GM23338 (cell line): Measurements from ENCODE around the gene CDR2. TPM values are rescaled to one million over a fixed set of nuclear protein-coding genes. Genes with fewer than 3 reads are reported as not detected.
A peak's percentile ranks its signal among the peaks of the same experiment; 100 is the strongest.

Experiments used
- ATAC-seq: fragments of 200-7000 bp; cut with Tn5 transposase; 3 replicates; pipeline ENCODE4 v1.9.1; 2020
- DNase-seq: peaks from one replicate; pipeline ENCODE4 v3.0.0-alpha.2; 2015; ENCODE audit warnings: low spot score
- H2AFZ ChIP-seq: fragments of 200-600 bp; sonication (generic); 2 replicates; pipeline ENCODE4 v1.8.0; 2016; ENCODE audit warnings: antibody characterized with exemption, mild to moderate bottlenecking, moderate library complexity
- H3F3A ChIP-seq: fragments of 200-600 bp; sonication (generic); replicated peaks from 2 replicates; pipeline ENCODE4 v1.8.0; 2017; ENCODE audit warnings: antibody characterized with exemption, mixed run types, low read depth
- H3K27ac ChIP-seq: fragments of 200-600 bp; sonication (generic); 2 replicates; pipeline ENCODE4 v1.6.1; 2016; ENCODE audit warnings: low read depth
- H3K27me3 ChIP-seq: fragments of 200-600 bp; sonication (generic); 2 replicates; pipeline ENCODE4 v1.8.0; 2016; ENCODE audit warnings: mild to moderate bottlenecking, mixed run types, moderate library complexity; ENCODE audit not compliant: insufficient read depth
- H3K36me3 ChIP-seq: fragments of 200-600 bp; sonication (generic); 2 replicates; pipeline ENCODE4 v1.8.0; 2016; ENCODE audit warnings: mild to moderate bottlenecking; ENCODE audit not compliant: insufficient read depth
- H3K4me1 ChIP-seq: fragments of 200-600 bp; sonication (generic); 2 replicates; pipeline ENCODE4 v1.8.0; 2016; ENCODE audit warnings: mild to moderate bottlenecking, moderate library complexity; ENCODE audit not compliant: insufficient read depth
- H3K4me2 ChIP-seq: fragments of 200-600 bp; sonication (generic); 2 replicates; pipeline ENCODE4 v1.7.1; 2017; ENCODE audit warnings: mixed run types
- H3K4me3 ChIP-seq: fragments of 200-600 bp; sonication (generic); 2 replicates; pipeline ENCODE4 v1.6.1; 2016; ENCODE audit warnings: mixed run types
- H3K79me2 ChIP-seq: fragments of 200-600 bp; sonication (generic); replicated peaks from 2 replicates; pipeline ENCODE4 v1.8.0; 2017; ENCODE audit warnings: mild to moderate bottlenecking; ENCODE audit not compliant: insufficient read depth
- H3K9me2 ChIP-seq: fragments of 200-600 bp; sonication (generic); 2 replicates; pipeline ENCODE4 v1.8.0; 2017; ENCODE audit not compliant: insufficient read depth
- H4K20me1 ChIP-seq: fragments of 200-600 bp; sonication (generic); replicated peaks from 2 replicates; pipeline ENCODE4 v1.8.0; 2017; ENCODE audit warnings: mild to moderate bottlenecking; ENCODE audit not compliant: insufficient read depth
- H3K27ac Mint-ChIP-seq: 2 replicates; pipeline ENCODE4 v1.8.0; 2020; ENCODE audit warnings: inconsistent platforms, mild to moderate bottlenecking, moderate library complexity, mixed read lengths
- H3K27me3 Mint-ChIP-seq: 3 replicates; pipeline ENCODE4 v1.8.0; 2022; ENCODE audit warnings: low read depth, mild to moderate bottlenecking, moderate library complexity, mixed read lengths, inconsistent platforms; ENCODE audit not compliant: insufficient read depth, poor library complexity
- H3K36me3 Mint-ChIP-seq: 3 replicates; pipeline ENCODE4 v1.8.0; 2021; ENCODE audit warnings: low read depth, mild to moderate bottlenecking, inconsistent platforms, moderate library complexity, mixed read lengths
- H3K4me1 Mint-ChIP-seq: 3 replicates; pipeline ENCODE4 v1.8.0; 2020; ENCODE audit warnings: mild to moderate bottlenecking, inconsistent platforms, mixed read lengths
- H3K4me3 Mint-ChIP-seq: 3 replicates; pipeline ENCODE4 v1.8.0; 2021; ENCODE audit warnings: moderate library complexity, mild to moderate bottlenecking, inconsistent platforms, mixed read lengths
- H3K9me3 Mint-ChIP-seq: 3 replicates; pipeline ENCODE4 v1.8.0; 2020; ENCODE audit warnings: moderate library complexity, mild to moderate bottlenecking, inconsistent platforms, mixed read lengths
- CREB1 ChIP-seq: fragments of 250-450 bp; sonication (Bioruptor Pico); IDR thresholded peaks from 2 replicates; pipeline ENCODE4 v1.5.0; 2020; ENCODE audit warnings: low read depth, mild to moderate bottlenecking, moderate library complexity
- EZH2 ChIP-seq: fragments of 200-600 bp; sonication (generic); IDR thresholded peaks from one replicate; pipeline ENCODE4 v1.8.0; 2017; ENCODE audit warnings: antibody characterized with exemption, mild to moderate bottlenecking, low read depth; ENCODE audit not compliant: unreplicated experiment
- EZH2phosphoT487 ChIP-seq: fragments of 200-600 bp; sonication (generic); IDR thresholded peaks from one replicate; pipeline ENCODE4 v1.8.1; 2018; ENCODE audit warnings: antibody characterized with exemption; ENCODE audit not compliant: unreplicated experiment
- JUNB ChIP-seq: IDR thresholded peaks from one replicate; pipeline ENCODE4 v1.6.1; 2016; ENCODE audit warnings: antibody characterized with exemption; ENCODE audit not compliant: unreplicated experiment
- NANOG ChIP-seq: IDR thresholded peaks from 2 replicates; pipeline ENCODE4 v1.6.1; 2016; ENCODE audit warnings: antibody characterized with exemption, borderline replicate concordance
- POLR2AphosphoS5 ChIP-seq: IDR thresholded peaks from 2 replicates; pipeline ENCODE4 v1.6.1; 2016; ENCODE audit warnings: antibody characterized with exemption, low read depth
- STAT1 ChIP-seq: IDR thresholded peaks from one replicate; pipeline ENCODE4 v1.6.1; 2016; ENCODE audit warnings: antibody characterized with exemption; ENCODE audit not compliant: unreplicated experiment
- ZNF114 ChIP-seq: fragments of 250-450 bp; sonication (Bioruptor Pico); IDR thresholded peaks from 2 replicates; pipeline ENCODE4 v1.5.0; 2020; ENCODE audit warnings: mild to moderate bottlenecking, moderate library complexity
- ZNF331 ChIP-seq: fragments of 250-450 bp; sonication (Bioruptor Pico); IDR thresholded peaks from 2 replicates; pipeline ENCODE4 v1.5.0; 2020; ENCODE audit warnings: low read depth, mild to moderate bottlenecking, moderate library complexity
- polyA plus RNA-seq: library from polyadenylated mRNA; unstranded; fragments of >200 nt; fragmentation: Nextera tagmentation; extraction: Ambion mirVana; gene quantifications from 2 replicates; pipeline ENCODE4 v1.2.1, GENCODE V29; 2016
- total RNA-seq: library from RNA; depleted of rRNA; stranded (reverse); fragments of >200 nt; shearing (Covaris generic); gene quantifications from 2 replicates; pipeline ENCODE4 v1.2.3, GENCODE V29; 2014
- TF ChIP-seq, protein P1 (sequence below): fragments of 250-450 bp; sonication (Bioruptor Pico); IDR thresholded peaks from 2 replicates; pipeline ENCODE4 v1.5.0; 2020; ENCODE audit warnings: mild to moderate bottlenecking, moderate library complexity
- TF ChIP-seq, protein P2 (sequence below): IDR thresholded peaks from one replicate; pipeline ENCODE4 v1.6.1; 2018; ENCODE audit warnings: antibody characterized with exemption; ENCODE audit not compliant: unreplicated experiment
- TF ChIP-seq, protein P3 (sequence below), 2 experiments: fragments of 200-600 bp in 1 of 2; sonication (generic) in 1 of 2; conservative IDR thresholded peaks; 2 replicates each; pipeline versions ENCODE4 v1.5.1 to v1.6.1; 2016 to 2017; ENCODE audit warnings: antibody characterized with exemption in 2 of 2, low read depth in 2 of 2, mild to moderate bottlenecking in 2 of 2, moderate library complexity in 1 of 2
- TF ChIP-seq, protein P4 (sequence below): IDR thresholded peaks from 2 replicates; pipeline ENCODE4 v1.6.1; 2016; ENCODE audit warnings: antibody characterized with exemption

The CDR2 gene
- total and polyA plus RNA-seq, 2 experiments from 2014 or later, result 17.7 to 39.3 TPM

DNA sequence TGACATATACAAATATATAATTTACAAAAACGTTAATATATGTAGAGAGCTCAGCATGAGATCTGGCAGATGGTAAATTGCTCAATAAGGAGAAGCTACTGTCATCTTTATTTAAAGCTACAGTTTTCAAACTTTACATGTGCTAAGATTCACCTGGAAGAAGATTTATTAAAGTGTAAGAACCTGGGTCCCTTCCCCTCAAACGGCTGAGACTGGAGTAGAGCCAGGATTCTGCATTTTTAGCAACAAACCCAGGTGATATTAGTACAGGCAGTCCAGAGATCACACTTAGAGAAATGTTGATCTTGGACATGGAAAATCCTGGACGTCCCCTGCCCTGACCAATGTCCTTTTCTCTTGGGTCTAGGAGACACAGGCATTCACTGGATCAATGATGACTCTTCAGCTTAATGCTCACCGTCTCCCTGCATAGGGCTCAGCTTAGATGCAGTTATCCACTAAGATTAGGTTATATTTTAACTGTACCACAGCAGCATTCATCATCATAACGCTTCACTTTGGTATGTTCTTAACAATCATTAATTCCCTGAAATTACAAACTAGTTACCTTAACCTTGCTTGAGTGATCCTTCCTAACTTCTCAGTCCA is 20.4 kb downstream of the CDR2 start:
- H3K9me3 Mint-ChIP-seq, result peaks cover 3% of the 10 kb centered on the region; the same call in 1 of the 3 replicates
- H3K4me1 Mint-ChIP-seq, result peaks cover 30% of the 10 kb centered on the region
- ATAC-seq, result no peak; the same call in 2 of the 3 replicates
- peaks cover 40% of the 10 kb centered on the region for H3K36me3 Mint-ChIP-seq
- Histone ChIP-seq H3K4me1 (peaks cover 29% of the 10 kb centered on the region), H3K4me2 (peak overlapping the region; percentile 20), H3K4me3 (no peak overlapping the region), H4K20me1 (peaks cover 6% of the 10 kb centered on the region), H3K36me3 (peaks cover 17% of the 10 kb centered on the region), H3F3A (no peaks in the 10 kb centered on the region), H2AFZ (no peak overlapping the region), H3K27me3 (no peaks in the 10 kb centered on the region), H3K9me2 (no peaks in the 10 kb centered on the region; the same call in 1 of the 2 replicates), H3K79me2 (peaks cover 67% of the 10 kb centered on the region), H3K27ac (peak overlapping the region; percentile 87)
- DNase-seq, result no peak
- TF ChIP-seq EZH2 (no peak), ZNF114 (CRISPR knock-in tag) (no peak), JUNB (no peak), POLR2AphosphoS5 (no peak), CREB1 (CRISPR knock-in tag) (no peak), ZNF331 (no peak), NANOG (no peak), STAT1 (no peak), EZH2phosphoT487 (no peak)
- TF ChIP-seq, protein P1, sequence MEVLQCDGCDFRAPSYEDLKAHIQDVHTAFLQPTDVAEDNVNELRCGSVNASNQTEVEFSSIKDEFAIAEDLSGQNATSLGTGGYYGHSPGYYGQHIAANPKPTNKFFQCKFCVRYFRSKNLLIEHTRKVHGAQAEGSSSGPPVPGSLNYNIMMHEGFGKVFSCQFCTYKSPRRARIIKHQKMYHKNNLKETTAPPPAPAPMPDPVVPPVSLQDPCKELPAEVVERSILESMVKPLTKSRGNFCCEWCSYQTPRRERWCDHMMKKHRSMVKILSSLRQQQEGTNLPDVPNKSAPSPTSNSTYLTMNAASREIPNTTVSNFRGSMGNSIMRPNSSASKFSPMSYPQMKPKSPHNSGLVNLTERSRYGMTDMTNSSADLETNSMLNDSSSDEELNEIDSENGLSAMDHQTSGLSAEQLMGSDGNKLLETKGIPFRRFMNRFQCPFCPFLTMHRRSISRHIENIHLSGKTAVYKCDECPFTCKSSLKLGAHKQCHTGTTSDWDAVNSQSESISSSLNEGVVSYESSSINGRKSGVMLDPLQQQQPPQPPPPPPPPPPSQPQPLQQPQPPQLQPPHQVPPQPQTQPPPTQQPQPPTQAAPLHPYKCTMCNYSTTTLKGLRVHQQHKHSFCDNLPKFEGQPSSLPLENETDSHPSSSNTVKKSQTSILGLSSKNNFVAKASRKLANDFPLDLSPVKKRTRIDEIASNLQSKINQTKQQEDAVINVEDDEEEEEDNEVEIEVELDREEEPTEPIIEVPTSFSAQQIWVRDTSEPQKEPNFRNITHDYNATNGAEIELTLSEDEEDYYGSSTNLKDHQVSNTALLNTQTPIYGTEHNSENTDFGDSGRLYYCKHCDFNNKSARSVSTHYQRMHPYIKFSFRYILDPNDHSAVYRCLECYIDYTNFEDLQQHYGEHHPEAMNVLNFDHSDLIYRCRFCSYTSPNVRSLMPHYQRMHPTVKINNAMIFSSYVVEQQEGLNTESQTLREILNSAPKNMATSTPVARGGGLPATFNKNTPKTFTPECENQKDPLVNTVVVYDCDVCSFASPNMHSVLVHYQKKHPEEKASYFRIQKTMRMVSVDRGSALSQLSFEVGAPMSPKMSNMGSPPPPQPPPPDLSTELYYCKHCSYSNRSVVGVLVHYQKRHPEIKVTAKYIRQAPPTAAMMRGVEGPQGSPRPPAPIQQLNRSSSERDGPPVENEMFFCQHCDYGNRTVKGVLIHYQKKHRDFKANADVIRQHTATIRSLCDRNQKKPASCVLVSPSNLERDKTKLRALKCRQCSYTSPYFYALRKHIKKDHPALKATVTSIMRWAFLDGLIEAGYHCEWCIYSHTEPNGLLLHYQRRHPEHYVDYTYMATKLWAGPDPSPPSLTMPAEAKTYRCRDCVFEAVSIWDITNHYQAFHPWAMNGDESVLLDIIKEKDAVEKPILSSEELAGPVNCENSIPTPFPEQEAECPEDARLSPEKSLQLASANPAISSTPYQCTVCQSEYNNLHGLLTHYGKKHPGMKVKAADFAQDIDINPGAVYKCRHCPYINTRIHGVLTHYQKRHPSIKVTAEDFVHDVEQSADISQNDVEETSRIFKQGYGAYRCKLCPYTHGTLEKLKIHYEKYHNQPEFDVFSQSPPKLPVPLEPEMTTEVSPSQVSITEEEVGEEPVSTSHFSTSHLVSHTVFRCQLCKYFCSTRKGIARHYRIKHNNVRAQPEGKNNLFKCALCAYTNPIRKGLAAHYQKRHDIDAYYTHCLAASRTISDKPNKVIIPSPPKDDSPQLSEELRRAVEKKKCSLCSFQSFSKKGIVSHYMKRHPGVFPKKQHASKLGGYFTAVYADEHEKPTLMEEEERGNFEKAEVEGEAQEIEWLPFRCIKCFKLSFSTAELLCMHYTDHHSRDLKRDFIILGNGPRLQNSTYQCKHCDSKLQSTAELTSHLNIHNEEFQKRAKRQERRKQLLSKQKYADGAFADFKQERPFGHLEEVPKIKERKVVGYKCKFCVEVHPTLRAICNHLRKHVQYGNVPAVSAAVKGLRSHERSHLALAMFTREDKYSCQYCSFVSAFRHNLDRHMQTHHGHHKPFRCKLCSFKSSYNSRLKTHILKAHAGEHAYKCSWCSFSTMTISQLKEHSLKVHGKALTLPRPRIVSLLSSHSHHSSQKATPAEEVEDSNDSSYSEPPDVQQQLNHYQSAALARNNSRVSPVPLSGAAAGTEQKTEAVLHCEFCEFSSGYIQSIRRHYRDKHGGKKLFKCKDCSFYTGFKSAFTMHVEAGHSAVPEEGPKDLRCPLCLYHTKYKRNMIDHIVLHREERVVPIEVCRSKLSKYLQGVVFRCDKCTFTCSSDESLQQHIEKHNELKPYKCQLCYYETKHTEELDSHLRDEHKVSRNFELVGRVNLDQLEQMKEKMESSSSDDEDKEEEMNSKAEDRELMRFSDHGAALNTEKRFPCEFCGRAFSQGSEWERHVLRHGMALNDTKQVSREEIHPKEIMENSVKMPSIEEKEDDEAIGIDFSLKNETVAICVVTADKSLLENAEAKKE (CRISPR knock-in tag), result no peak
- TF ChIP-seq, protein P2, sequence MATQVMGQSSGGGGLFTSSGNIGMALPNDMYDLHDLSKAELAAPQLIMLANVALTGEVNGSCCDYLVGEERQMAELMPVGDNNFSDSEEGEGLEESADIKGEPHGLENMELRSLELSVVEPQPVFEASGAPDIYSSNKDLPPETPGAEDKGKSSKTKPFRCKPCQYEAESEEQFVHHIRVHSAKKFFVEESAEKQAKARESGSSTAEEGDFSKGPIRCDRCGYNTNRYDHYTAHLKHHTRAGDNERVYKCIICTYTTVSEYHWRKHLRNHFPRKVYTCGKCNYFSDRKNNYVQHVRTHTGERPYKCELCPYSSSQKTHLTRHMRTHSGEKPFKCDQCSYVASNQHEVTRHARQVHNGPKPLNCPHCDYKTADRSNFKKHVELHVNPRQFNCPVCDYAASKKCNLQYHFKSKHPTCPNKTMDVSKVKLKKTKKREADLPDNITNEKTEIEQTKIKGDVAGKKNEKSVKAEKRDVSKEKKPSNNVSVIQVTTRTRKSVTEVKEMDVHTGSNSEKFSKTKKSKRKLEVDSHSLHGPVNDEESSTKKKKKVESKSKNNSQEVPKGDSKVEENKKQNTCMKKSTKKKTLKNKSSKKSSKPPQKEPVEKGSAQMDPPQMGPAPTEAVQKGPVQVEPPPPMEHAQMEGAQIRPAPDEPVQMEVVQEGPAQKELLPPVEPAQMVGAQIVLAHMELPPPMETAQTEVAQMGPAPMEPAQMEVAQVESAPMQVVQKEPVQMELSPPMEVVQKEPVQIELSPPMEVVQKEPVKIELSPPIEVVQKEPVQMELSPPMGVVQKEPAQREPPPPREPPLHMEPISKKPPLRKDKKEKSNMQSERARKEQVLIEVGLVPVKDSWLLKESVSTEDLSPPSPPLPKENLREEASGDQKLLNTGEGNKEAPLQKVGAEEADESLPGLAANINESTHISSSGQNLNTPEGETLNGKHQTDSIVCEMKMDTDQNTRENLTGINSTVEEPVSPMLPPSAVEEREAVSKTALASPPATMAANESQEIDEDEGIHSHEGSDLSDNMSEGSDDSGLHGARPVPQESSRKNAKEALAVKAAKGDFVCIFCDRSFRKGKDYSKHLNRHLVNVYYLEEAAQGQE, result no peak
- TF ChIP-seq, protein P3, sequence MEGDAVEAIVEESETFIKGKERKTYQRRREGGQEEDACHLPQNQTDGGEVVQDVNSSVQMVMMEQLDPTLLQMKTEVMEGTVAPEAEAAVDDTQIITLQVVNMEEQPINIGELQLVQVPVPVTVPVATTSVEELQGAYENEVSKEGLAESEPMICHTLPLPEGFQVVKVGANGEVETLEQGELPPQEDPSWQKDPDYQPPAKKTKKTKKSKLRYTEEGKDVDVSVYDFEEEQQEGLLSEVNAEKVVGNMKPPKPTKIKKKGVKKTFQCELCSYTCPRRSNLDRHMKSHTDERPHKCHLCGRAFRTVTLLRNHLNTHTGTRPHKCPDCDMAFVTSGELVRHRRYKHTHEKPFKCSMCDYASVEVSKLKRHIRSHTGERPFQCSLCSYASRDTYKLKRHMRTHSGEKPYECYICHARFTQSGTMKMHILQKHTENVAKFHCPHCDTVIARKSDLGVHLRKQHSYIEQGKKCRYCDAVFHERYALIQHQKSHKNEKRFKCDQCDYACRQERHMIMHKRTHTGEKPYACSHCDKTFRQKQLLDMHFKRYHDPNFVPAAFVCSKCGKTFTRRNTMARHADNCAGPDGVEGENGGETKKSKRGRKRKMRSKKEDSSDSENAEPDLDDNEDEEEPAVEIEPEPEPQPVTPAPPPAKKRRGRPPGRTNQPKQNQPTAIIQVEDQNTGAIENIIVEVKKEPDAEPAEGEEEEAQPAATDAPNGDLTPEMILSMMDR (conservative IDR thresholded peaks at IDR 0.05; ENCODE audit: low read depth in 2 of 2), result no peak
- TF ChIP-seq, protein P4, sequence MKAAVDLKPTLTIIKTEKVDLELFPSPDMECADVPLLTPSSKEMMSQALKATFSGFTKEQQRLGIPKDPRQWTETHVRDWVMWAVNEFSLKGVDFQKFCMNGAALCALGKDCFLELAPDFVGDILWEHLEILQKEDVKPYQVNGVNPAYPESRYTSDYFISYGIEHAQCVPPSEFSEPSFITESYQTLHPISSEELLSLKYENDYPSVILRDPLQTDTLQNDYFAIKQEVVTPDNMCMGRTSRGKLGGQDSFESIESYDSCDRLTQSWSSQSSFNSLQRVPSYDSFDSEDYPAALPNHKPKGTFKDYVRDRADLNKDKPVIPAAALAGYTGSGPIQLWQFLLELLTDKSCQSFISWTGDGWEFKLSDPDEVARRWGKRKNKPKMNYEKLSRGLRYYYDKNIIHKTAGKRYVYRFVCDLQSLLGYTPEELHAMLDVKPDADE, result no peak
- no peaks in the 10 kb centered on the region for H3K27me3 Mint-ChIP-seq
- H3K4me3 Mint-ChIP-seq, result no peak overlapping the region; the same call in 2 of the 3 replicates
- peak overlapping the region; percentile 81 for H3K27ac Mint-ChIP-seq
